KMS-11 (cell line): Measurements from ENCODE around the gene SELENOO.

Source experiments
- H2AFZ ChIP-seq: fragments of 200-600 bp; sonication (generic); 2 replicates; pipeline ENCODE4 v1.6.1; 2016; ENCODE audit warnings: antibody characterized with exemption, mixed run types, low read depth
- H3K27ac ChIP-seq: fragments of 200-600 bp; sonication (generic); 2 replicates; pipeline ENCODE4 v1.6.1; 2016; ENCODE audit warnings: mild to moderate bottlenecking, mixed run types
- H3K27me3 ChIP-seq: fragments of 200-600 bp; sonication (generic); 2 replicates; pipeline ENCODE4 v1.6.1; 2017; ENCODE audit warnings: mild to moderate bottlenecking, low read depth, mixed run types, moderate library complexity; ENCODE audit not compliant: insufficient read depth
- H3K36me3 ChIP-seq: fragments of 200-600 bp; sonication (generic); 2 replicates; pipeline ENCODE4 v1.6.1; 2017; ENCODE audit warnings: mild to moderate bottlenecking, mixed run types; ENCODE audit not compliant: insufficient read depth
- H3K4me1 ChIP-seq: fragments of 200-600 bp; sonication (generic); 2 replicates; pipeline ENCODE4 v1.6.1; 2016; ENCODE audit warnings: mild to moderate bottlenecking, low read depth, mixed run types; ENCODE audit not compliant: poor library complexity, severe bottlenecking
- H3K4me2 ChIP-seq: fragments of 200-600 bp; sonication (generic); 2 replicates; pipeline ENCODE4 v1.7.0; 2016; ENCODE audit warnings: mild to moderate bottlenecking, mixed run types
- H3K4me3 ChIP-seq: fragments of 200-600 bp; sonication (generic); IDR thresholded peaks from 2 replicates; pipeline ENCODE4 v1.6.1; 2017; ENCODE audit warnings: low read depth, low read length, mixed read lengths; ENCODE audit not compliant: insufficient read depth
- H3K79me2 ChIP-seq: fragments of 200-600 bp; sonication (generic); 2 replicates; pipeline ENCODE4 v1.6.1; 2016; ENCODE audit warnings: low read depth, mixed run types; ENCODE audit not compliant: insufficient read depth
- H3K9ac ChIP-seq: fragments of 200-600 bp; sonication (generic); 2 replicates; pipeline ENCODE4 v1.6.1; 2016; ENCODE audit warnings: mild to moderate bottlenecking, mixed run types
- H4K20me1 ChIP-seq: fragments of 200-600 bp; sonication (generic); 2 replicates; pipeline ENCODE4 v1.6.1; 2016; ENCODE audit warnings: mild to moderate bottlenecking, mixed run types; ENCODE audit not compliant: insufficient read depth
- CTCF ChIP-seq: fragments of 200-600 bp; sonication (generic); conservative IDR thresholded peaks from 2 replicates; pipeline ENCODE4 v1.6.1; 2017; ENCODE audit warnings: low read depth, mild to moderate bottlenecking, antibody characterized with exemption, low read length, moderate library complexity, mixed read lengths

The SELENOO gene

GRCh38 chr22:50227579-50228215 is 26.9 kb downstream of the SELENOO start:
- H3K9ac ChIP-seq, result no peak overlapping the region

GRCh38 chr22:50228366-50228765 is 27.6 kb downstream of the SELENOO start:
- no peaks in the 10 kb centered on the region for H3K36me3 ChIP-seq
- no peaks in the 10 kb centered on the region for H3K4me1 ChIP-seq

More at GRCh38 chr22:50227579-50228215, 26.9 kb downstream of the SELENOO start:
- TF ChIP-seq CTCF, result no peak
- no peak overlapping the region for H3K4me2 ChIP-seq
- H3K79me2 ChIP-seq, result no peaks in the 10 kb centered on the region
- no peaks in the 10 kb centered on the region for H3K27me3 ChIP-seq
- H3K4me3 ChIP-seq, result no peak overlapping the region
- no peak overlapping the region for H3K27ac ChIP-seq
- no peaks in the 10 kb centered on the region for H3K4me1 ChIP-seq
- H2AFZ ChIP-seq, result no peak overlapping the region
- no peaks in the 10 kb centered on the region for H3K36me3 ChIP-seq
- no peaks in the 10 kb centered on the region for H4K20me1 ChIP-seq

GRCh38 chr22:50229370-50229769 is 28.6 kb downstream of the SELENOO start:
- H3K27ac ChIP-seq, result no peak overlapping the region
- no peak overlapping the region for H3K4me3 ChIP-seq
- no peaks in the 10 kb centered on the region for H3K79me2 ChIP-seq
- H4K20me1 ChIP-seq, result no peaks in the 10 kb centered on the region
- H3K9ac ChIP-seq, result no peak overlapping the region
- no peak for TF ChIP-seq CTCF
- H3K4me2 ChIP-seq, result no peak overlapping the region
- no peaks in the 10 kb centered on the region for H3K4me1 ChIP-seq
- H2AFZ ChIP-seq, result no peak overlapping the region
- H3K36me3 ChIP-seq, result no peaks in the 10 kb centered on the region
- no peaks in the 10 kb centered on the region for H3K27me3 ChIP-seq

More at GRCh38 chr22:50228366-50228765, 27.6 kb downstream of the SELENOO start:
- Histone ChIP-seq H3K79me2 (no peaks in the 10 kb centered on the region), H3K27me3 (no peaks in the 10 kb centered on the region), H4K20me1 (no peaks in the 10 kb centered on the region), H2AFZ (no peak overlapping the region), H3K9ac (no peak overlapping the region), H3K27ac (no peak overlapping the region), H3K4me3 (no peak overlapping the region), H3K4me2 (no peak overlapping the region)
- TF ChIP-seq CTCF, result no peak

- Histone ChIP-seq H3K79me2 (no peaks in the 10 kb centered on the region), H3K27ac (no peak overlapping the region), H3K36me3 (no peaks in the 10 kb centered on the region), H3K4me1 (peaks cover 9% of the 10 kb centered on the region), H3K4me3 (no peak overlapping the region), H3K9ac (no peak overlapping the region), H2AFZ (no peak overlapping the region), H4K20me1 (no peaks in the 10 kb centered on the region), H3K4me2 (no peak overlapping the region), H3K27me3 (no peaks in the 10 kb centered on the region)
- no peak for TF ChIP-seq CTCF
Measured at GRCh38 chr22:50232481-50233151, 31.8 kb downstream of the SELENOO start.
